Endothelial cell of umbilical vein (primary cell): ENCODE results near the gene IL36B.

Source experiments
- POLR2AphosphoS5 ChIP-seq: IDR thresholded peaks from 2 replicates; pipeline ENCODE4 v1.6.1; 2012; ENCODE audit warnings: low read depth, mild to moderate bottlenecking, control low read depth, low read length, moderate library complexity; ENCODE audit not compliant: insufficient read depth
- TF ChIP-seq, protein P1 (sequence below), 2 donors: IDR thresholded peaks; 1 replicate in 1 of 2; 2 replicates in 1 of 2; pipeline ENCODE4 v1.5.1; 2011; ENCODE audit warnings: low read length in 2 of 2, mild to moderate bottlenecking in 2 of 2, moderate library complexity in 2 of 2, control low read depth in 1 of 2, inconsistent platforms in 1 of 2, low read depth in 1 of 2; ENCODE audit not compliant: insufficient read depth in 1 of 2; ENCODE audit errors: extremely low read depth in 1 of 2

DNA sequence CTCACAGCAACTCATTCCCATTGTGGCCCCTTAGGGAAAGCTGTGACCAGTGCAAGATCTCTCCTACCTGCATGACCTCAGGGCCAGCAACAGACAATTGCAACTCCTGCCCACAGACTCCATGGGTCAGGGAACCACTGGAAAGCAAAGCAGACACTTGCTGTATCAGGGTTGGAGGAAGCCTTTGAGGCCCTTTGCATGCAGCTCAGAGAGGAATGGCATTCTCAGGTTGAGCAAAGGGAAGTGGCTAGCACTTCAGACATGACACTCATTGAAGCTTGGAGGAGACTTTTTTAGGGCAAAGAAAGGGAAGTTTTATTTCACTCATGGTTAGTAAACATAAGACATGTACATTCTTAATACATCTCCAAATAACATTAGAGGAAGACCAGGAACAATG, 37.2 kb upstream of the IL36B start:
- TF ChIP-seq, protein P1, sequence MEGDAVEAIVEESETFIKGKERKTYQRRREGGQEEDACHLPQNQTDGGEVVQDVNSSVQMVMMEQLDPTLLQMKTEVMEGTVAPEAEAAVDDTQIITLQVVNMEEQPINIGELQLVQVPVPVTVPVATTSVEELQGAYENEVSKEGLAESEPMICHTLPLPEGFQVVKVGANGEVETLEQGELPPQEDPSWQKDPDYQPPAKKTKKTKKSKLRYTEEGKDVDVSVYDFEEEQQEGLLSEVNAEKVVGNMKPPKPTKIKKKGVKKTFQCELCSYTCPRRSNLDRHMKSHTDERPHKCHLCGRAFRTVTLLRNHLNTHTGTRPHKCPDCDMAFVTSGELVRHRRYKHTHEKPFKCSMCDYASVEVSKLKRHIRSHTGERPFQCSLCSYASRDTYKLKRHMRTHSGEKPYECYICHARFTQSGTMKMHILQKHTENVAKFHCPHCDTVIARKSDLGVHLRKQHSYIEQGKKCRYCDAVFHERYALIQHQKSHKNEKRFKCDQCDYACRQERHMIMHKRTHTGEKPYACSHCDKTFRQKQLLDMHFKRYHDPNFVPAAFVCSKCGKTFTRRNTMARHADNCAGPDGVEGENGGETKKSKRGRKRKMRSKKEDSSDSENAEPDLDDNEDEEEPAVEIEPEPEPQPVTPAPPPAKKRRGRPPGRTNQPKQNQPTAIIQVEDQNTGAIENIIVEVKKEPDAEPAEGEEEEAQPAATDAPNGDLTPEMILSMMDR (IDR thresholded peaks at IDR 0.05; ENCODE audit: extremely low read depth in 1 of 2, insufficient read depth in 1 of 2, low read depth in 1 of 2, low read length in 2 of 2), result no peak
- no peak for TF ChIP-seq POLR2AphosphoS5
